Caco-2 (cell line): ENCODE results near the gene SLX9. TPM values are rescaled to one million over a fixed set of nuclear protein-coding genes. Genes with fewer than 3 reads are reported as not detected.

Source experiments
- BruUV-seq: library from RNA; stranded (reverse); fragments of 400-500 nt; replicated peaks from 2 replicates; lab custom pipeline; 2021; lab: Mats Ljungman, UMichigan
- CTCF ChIA-PET: fragments of 300-600 bp; sonication (Branson Sonifier 250); formaldehyde crosslinking; loops from one replicate; lab custom pipeline; 2022; ENCODE audit warnings: antibody characterized with exemption; lab: Charles Lee
- POLR2A ChIA-PET: fragments of 300-600 bp; sonication (Branson Sonifier 250); formaldehyde crosslinking; loops from one replicate; lab custom pipeline; 2022; ENCODE audit warnings: antibody characterized with exemption; lab: Charles Lee
- DNase-seq, 2 experiments: peaks; one replicate each; pipeline versions ENCODE4 v3.0.0 to v3.0.0-alpha.2; 2020 to 2022
- H3K27me3 ChIP-seq: replicated peaks from 2 replicates; pipeline ENCODE4 v1.6.0; 2011; ENCODE audit warnings: low read length; ENCODE audit not compliant: control insufficient read depth, insufficient read depth
- H3K36me3 ChIP-seq: 2 replicates; pipeline ENCODE4 v1.5.1; 2011; ENCODE audit warnings: low read length; ENCODE audit not compliant: control insufficient read depth, insufficient read depth
- H3K4me1 ChIP-seq: fragments of 250-450 bp; sonication (Bioruptor Pico); 2 replicates; pipeline ENCODE4 v1.5.1; 2020; ENCODE audit warnings: mild to moderate bottlenecking
- H3K4me3 ChIP-seq: 2 replicates; pipeline ENCODE4 v1.5.1; 2011; ENCODE audit warnings: low read depth, mild to moderate bottlenecking, control low read depth, low read length
- H3K9me3 ChIP-seq: fragments of 250-450 bp; sonication (Bioruptor Pico); 2 replicates; pipeline ENCODE4 v1.5.1; 2020; ENCODE audit warnings: mild to moderate bottlenecking, moderate library complexity
- H3K27ac Mint-ChIP-seq: one replicate; pipeline ENCODE4 v1.8.0; 2022; ENCODE audit warnings: mixed read lengths; ENCODE audit not compliant: unreplicated experiment
- H3K27me3 Mint-ChIP-seq: one replicate; pipeline ENCODE4 v1.8.0; 2022; ENCODE audit warnings: mixed read lengths; ENCODE audit not compliant: insufficient read depth, unreplicated experiment
- H3K36me3 Mint-ChIP-seq: one replicate; pipeline ENCODE4 v1.8.0; 2022; ENCODE audit warnings: mild to moderate bottlenecking, mixed read lengths; ENCODE audit not compliant: insufficient read depth, unreplicated experiment
- H3K4me1 Mint-ChIP-seq: one replicate; pipeline ENCODE4 v1.8.0; 2022; ENCODE audit warnings: low read depth, mixed read lengths; ENCODE audit not compliant: unreplicated experiment
- H3K4me3 Mint-ChIP-seq: one replicate; pipeline ENCODE4 v1.8.0; 2022; ENCODE audit warnings: mild to moderate bottlenecking, moderate library complexity, mixed read lengths; ENCODE audit not compliant: unreplicated experiment
- H3K9me3 Mint-ChIP-seq: one replicate; pipeline ENCODE4 v1.8.0; 2022; ENCODE audit warnings: mixed read lengths; ENCODE audit not compliant: unreplicated experiment
- intact Hi-C: fragments of 100-400 bp; cut with micrococcal nuclease; formaldehyde crosslinking; loops from one replicate; pipeline ENCODE4 v1.10.0; 2022; ENCODE audit not compliant: unreplicated experiment
- total RNA-seq: library from RNA; stranded (reverse); gene quantifications from 2 replicates; pipeline ENCODE4 v1.2.3, GENCODE V29; 2022
- TF ChIP-seq, protein P1 (sequence below), 2 experiments: fragments of 200-600 bp in 1 of 2; IDR thresholded peaks; 1 replicate in 1 of 2; 2 replicates in 1 of 2; pipeline versions ENCODE4 v1.5.1 to v1.8.0; 2011 to 2022; ENCODE audit warnings: antibody characterized with exemption in 1 of 2, control low read depth in 1 of 2, inconsistent platforms in 1 of 2, low read depth in 1 of 2, low read length in 1 of 2, mild to moderate bottlenecking in 1 of 2, moderate library complexity in 1 of 2; ENCODE audit not compliant: insufficient read depth in 1 of 2, severe bottlenecking in 1 of 2, unreplicated experiment in 1 of 2

SLX9 gene
- total RNA-seq, 1 experiment from 2014 or later = 62.1 TPM

GRCh38 chr21:44907966-44908895 lies 31.6 kb upstream of the SLX9 start:
- H3K36me3 Mint-ChIP-seq = no peaks in the 10 kb centered on the region
- CTCF ChIA-PET = interaction anchor here (1.0 kb wide), 1 partner anchor 19 kb away, joined by 3 read pairs; no protein-coding TSS in a partner anchor
- TF ChIP-seq, protein P1, sequence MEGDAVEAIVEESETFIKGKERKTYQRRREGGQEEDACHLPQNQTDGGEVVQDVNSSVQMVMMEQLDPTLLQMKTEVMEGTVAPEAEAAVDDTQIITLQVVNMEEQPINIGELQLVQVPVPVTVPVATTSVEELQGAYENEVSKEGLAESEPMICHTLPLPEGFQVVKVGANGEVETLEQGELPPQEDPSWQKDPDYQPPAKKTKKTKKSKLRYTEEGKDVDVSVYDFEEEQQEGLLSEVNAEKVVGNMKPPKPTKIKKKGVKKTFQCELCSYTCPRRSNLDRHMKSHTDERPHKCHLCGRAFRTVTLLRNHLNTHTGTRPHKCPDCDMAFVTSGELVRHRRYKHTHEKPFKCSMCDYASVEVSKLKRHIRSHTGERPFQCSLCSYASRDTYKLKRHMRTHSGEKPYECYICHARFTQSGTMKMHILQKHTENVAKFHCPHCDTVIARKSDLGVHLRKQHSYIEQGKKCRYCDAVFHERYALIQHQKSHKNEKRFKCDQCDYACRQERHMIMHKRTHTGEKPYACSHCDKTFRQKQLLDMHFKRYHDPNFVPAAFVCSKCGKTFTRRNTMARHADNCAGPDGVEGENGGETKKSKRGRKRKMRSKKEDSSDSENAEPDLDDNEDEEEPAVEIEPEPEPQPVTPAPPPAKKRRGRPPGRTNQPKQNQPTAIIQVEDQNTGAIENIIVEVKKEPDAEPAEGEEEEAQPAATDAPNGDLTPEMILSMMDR (IDR thresholded peaks at IDR 0.05; ENCODE audit: insufficient read depth in 1 of 2, low read depth in 1 of 2, low read length in 1 of 2, severe bottlenecking in 1 of 2, unreplicated experiment in 1 of 2) = no peak
- DNase-seq = no peak
- no TSS peak for BruUV-seq
- H3K27me3 Mint-ChIP-seq = peaks cover 4% of the 10 kb centered on the region
- no peaks in the 10 kb centered on the region for H3K4me1 Mint-ChIP-seq
- H3K9me3 ChIP-seq = no peaks in the 10 kb centered on the region
- intact Hi-C loops = no loop called here
- no peaks in the 10 kb centered on the region for H3K4me1 ChIP-seq
- no peak overlapping the region for H3K4me3 ChIP-seq
- H3K9me3 Mint-ChIP-seq = no peaks in the 10 kb centered on the region
- POLR2A ChIA-PET = no interaction called here
- H3K36me3 ChIP-seq = no peaks in the 10 kb centered on the region
- no peaks in the 10 kb centered on the region for H3K27me3 ChIP-seq
- no peak overlapping the region for H3K4me3 Mint-ChIP-seq
- no peak overlapping the region for H3K27ac Mint-ChIP-seq

- TF ChIP-seq, protein P1 (IDR thresholded peaks at IDR 0.05; ENCODE audit: insufficient read depth in 1 of 2, low read depth in 1 of 2, low read length in 1 of 2, severe bottlenecking in 1 of 2, unreplicated experiment in 1 of 2) = no peak
- BruUV-seq = no TSS peak
- Histone ChIP-seq H3K4me3 (no peak overlapping the region), H3K4me1 (no peaks in the 10 kb centered on the region), H3K27me3 (no peaks in the 10 kb centered on the region), H3K36me3 (no peaks in the 10 kb centered on the region), H3K9me3 (no peaks in the 10 kb centered on the region)
- no peak for DNase-seq
- Mint-ChIP-seq H3K27ac (no peak overlapping the region), H3K36me3 (no peaks in the 10 kb centered on the region), H3K4me1 (no peaks in the 10 kb centered on the region), H3K4me3 (no peak overlapping the region), H3K27me3 (peaks cover 4% of the 10 kb centered on the region), H3K9me3 (no peaks in the 10 kb centered on the region)
- CTCF ChIA-PET = no interaction called here
- intact Hi-C loops = no loop called here
- POLR2A ChIA-PET = no interaction called here
Observed at GRCh38 chr21:44908908-44909307, 30.9 kb upstream of the SLX9 start.

GRCh38 chr21:44909719-44910118 lies 30.1 kb upstream of the SLX9 start:
- Mint-ChIP-seq H3K4me3 (no peak overlapping the region), H3K27ac (no peak overlapping the region), H3K36me3 (no peaks in the 10 kb centered on the region), H3K9me3 (no peaks in the 10 kb centered on the region), H3K27me3 (peaks cover 4% of the 10 kb centered on the region), H3K4me1 (no peaks in the 10 kb centered on the region)
- no peak for DNase-seq
- Histone ChIP-seq H3K36me3 (no peaks in the 10 kb centered on the region), H3K4me3 (no peak overlapping the region), H3K4me1 (no peaks in the 10 kb centered on the region), H3K9me3 (no peaks in the 10 kb centered on the region), H3K27me3 (no peaks in the 10 kb centered on the region)
- TF ChIP-seq, protein P1 (IDR thresholded peaks at IDR 0.05; ENCODE audit: insufficient read depth in 1 of 2, low read depth in 1 of 2, low read length in 1 of 2, severe bottlenecking in 1 of 2, unreplicated experiment in 1 of 2) = no peak
- CTCF ChIA-PET = no interaction called here
- BruUV-seq = no TSS peak
- intact Hi-C loops = no loop called here
- POLR2A ChIA-PET = no interaction called here
